ENCODE data around the gene DOCK9.

DOCK9 gene

GRCh38 chr13:98950705-98951104 lies 27.2 kb downstream of the DOCK9 start:
- DNase-seq (ENCODE audit: low spot score), result no peak

DNA sequence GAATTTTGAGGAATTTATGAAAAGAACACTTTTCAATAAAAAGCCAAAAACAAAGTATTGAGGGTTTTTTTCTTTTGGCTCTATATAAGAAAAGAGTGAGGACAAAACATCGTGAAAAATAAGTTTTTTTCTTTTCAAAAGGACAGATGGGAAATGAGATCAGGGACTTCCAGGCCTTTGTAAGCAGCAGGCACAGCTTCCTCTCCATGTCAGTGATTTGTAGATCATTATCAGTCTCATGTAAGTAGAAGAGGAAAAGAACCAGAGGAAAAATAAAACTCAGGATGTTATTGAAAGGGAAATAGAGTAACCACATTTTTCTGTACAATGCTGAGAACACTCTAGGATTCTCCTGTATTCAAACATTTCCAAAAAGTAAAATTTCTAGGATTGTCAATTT lies 29.9 kb downstream of the DOCK9 start:
- DNase-seq (ENCODE audit: low spot score), result no peak

DNA sequence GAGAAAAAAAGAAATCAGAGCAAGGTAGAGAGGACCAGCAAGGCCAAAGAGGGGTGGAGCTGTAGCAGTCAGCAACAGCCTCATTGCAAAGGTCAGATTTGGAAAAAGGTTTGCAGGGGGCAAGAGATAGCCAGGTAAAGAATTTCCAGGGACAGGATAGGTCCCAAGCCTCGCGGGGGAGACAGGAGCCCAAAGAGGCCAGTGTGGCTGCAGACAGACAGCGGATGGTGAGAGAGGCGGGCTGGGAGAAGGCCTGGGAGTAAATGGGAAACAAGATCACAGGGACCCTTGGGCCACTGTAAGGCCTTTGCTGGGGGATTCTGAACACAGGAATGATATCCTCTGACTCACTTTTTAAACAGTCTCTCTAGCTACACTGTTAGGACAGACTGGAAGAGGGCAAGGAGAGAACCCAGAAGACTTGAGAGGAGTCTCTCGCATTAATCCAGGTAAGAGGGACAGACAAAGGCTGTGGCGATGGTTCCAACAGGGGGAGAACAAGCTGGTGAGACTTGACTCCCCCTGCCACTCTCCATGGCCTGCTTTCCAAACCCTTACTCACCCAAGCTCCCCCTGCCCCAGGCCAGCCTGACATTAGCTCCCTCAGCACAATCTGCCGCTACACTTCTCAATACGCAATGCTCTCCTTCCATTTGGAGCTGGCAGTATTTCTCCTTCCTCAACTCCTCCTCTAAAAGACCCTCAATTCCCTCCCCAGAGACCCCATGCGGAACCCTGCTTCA lies 31.8 kb downstream of the DOCK9 start:
- DNase-seq (ENCODE audit: low spot score), result no peak

- no peak for DNase-seq (ENCODE audit: low spot score)
Observed at GRCh38 chr13:98944336-98944735, 33.5 kb downstream of the DOCK9 start.

- DNase-seq (ENCODE audit: low spot score), result no peak
Observed at GRCh38 chr13:98942997-98943396, 34.9 kb downstream of the DOCK9 start.

DNA sequence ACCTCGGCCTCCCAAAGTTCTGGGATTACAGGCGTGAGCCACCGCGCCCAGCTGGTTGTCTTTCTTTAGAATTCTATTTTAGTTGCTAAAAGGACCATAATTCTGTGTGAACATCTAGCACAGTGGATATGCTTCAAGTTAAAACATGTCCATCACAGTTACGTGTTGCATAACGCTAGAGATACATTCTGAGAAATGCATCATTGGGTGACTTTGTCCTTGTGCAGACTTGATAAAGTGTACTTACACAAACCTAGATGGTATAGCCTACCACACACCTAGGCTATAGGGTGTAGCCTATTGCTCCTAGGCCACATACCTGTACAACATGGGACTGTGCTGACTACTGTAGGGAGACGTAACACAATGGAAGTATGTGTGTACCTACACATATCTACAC lies 35.4 kb downstream of the DOCK9 start:
- DNase-seq (ENCODE audit: low spot score), result no peak

DNA sequence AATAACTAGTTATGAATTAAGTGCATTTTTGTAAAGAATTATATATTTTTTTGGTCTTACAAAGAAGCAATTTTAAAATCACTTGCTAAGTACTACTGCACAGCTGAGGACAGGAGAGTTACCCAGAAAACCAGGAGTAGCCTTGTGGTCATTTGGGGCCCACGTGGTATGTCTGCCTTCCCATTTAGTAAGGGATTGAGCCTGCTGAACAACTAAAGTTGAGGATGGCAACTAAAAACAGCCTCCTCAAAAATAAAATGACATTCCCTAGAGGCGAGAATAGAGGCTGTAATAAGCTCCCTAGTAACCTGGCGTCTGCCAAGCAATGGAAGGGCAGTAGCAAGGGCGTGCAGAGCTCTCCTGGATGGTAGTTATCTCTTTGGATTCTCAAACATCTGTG lies 36.3 kb downstream of the DOCK9 start:
- DNase-seq (ENCODE audit: low spot score), result no peak

DNA sequence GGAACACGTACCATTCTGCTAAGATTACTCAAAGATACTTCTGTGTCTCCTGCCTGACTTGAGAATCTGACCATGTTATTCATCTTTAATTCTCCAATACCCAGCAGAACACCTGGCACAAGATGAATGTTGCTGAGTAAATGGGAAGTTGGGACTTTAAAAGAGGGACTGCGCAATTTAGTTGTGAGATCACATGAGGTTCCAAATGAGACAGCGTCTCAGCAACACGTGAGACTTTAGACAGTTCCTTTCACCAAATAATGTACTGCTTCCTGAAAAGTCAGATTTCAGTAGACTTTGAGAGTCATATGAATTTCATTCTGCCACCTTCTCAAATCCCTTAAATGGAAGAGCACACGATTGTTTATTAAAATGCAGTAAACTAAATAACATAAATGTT lies 36.7 kb downstream of the DOCK9 start:
- no peak for DNase-seq (ENCODE audit: low spot score)

DNA sequence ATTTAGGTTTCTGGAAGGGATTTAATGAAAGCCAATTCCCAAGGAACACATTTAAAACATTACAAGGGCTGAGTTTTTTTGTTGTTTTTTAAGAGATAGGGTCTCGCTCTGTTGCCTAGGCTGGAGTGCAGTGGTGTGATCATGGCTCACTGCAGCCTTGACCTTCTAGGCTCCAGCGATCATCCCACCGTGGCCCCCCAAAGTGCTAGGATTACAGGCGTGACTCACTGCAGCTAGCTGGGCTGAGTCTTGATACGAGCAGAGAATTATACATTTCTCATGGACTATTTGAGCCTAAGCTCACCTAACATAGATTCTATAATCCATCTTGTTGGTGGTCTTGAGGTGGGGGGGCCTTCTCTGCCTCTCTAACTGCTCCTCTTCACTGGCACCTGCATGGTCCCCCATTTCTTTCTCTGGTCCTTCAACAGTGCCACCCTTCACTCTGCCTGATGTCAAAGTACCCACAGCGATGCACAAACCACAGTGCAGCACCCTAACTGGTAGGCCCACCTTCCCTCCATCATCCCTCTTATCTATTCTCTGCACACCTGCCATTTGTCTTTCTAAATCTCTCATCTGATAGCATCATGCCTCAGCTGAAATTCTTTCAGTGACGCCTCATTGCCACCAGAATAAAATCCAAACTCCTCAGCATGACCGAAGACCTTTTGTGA lies 37.4 kb downstream of the DOCK9 start:
- no peak for DNase-seq (ENCODE audit: low spot score)

GRCh38 chr13:98939660-98940191 lies 38.1 kb downstream of the DOCK9 start:
- DNase-seq (ENCODE audit: low spot score), result no peak

DNA sequence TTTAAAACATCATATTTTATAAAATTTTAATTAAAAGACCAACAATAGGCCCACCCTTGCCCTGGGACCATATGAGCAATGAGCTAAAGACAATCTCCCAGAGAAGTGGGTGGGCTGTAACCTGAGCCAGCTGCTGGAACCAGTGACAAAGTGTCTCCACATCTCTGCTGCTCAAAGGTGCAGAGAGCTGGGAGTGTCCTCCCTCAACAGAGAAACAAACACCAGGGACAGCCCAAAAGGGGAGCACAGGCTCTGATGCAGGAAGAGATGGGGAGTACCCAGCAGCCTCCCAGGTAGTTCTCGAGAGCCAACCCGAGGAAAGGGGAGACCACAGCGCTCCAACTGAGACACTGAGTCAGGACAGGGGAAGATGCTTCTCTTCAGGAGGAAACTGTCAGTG lies 39.1 kb downstream of the DOCK9 start:
- DNase-seq (ENCODE audit: low spot score), result peak; percentile 65

- peak; percentile 81 for DNase-seq (ENCODE audit: low spot score)
Observed at GRCh38 chr13:98937911-98938381, 39.9 kb downstream of the DOCK9 start.

GRCh38 chr13:98934243-98934642 lies 43.6 kb downstream of the DOCK9 start:
- DNase-seq (ENCODE audit: low spot score), result no peak

- DNase-seq (ENCODE audit: low spot score), result no peak
Observed at GRCh38 chr13:98930151-98930591, 47.7 kb downstream of the DOCK9 start.

GRCh38 chr13:98927951-98928927 lies 49.6 kb downstream of the DOCK9 start:
- DNase-seq (ENCODE audit: low spot score), result no peak

GRCh38 chr13:98925949-98926348 lies 51.9 kb downstream of the DOCK9 start:
- DNase-seq (ENCODE audit: low spot score), result no peak

DNA sequence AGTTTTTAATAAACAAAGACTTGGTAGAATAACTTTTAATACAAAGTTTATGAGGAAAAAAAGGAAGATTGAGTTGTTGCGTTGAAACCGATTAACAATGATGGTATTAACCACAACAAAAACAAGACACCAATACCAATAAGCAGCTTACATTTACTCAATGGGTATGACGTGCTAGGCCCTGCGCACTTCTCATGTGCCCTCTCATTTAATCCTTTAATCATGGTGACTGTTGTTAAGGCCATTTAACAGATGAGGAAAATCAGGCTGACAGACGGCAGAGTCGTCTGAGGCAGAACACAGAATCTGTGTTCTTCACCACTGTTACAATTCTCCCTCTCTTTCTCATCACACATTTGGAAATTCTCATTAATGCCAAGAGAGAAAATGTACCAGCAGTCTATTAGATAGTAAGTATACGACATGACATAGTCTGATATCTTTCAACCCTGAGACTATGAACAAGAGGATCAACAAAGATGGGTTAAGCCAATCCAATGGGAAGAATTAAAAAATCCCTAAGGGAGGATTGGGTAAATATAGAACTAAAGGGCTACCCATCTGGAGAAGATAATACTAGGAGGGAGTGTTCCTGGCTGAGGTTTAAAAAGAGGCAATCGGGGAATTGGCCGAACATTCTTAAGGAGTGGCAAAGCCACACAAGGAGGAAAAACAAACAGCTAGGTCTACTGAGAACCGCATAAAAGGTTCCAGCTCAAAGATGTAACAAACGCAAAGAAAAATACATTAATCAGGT lies 54.0 kb downstream of the DOCK9 start:
- no peak for DNase-seq (ENCODE audit: low spot score)

GRCh38 chr13:98922306-98922705 lies 55.6 kb downstream of the DOCK9 start:
- no peak for DNase-seq (ENCODE audit: low spot score)

DNA sequence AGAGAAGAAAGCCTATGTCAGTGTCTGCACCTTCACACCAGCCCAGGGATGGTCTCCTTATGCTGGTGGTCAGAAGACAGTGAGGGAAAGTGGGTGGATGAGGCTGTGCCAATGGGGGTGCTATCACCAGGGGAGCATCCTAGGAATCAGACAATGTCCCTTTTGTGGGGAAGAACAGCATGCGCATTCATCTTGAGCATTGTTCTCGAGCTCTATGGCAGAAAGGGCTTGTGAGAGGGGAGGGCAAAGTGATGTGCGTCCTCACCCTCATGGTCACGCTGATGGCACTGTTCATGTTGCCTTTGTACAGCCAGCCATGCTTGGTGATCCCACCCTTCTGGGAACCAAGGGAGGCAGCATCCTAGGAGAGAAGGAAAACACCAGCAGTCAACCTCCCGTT lies 56.1 kb downstream of the DOCK9 start:
- no peak for DNase-seq (ENCODE audit: low spot score)

- no peak for DNase-seq (ENCODE audit: low spot score)
Observed at GRCh38 chr13:98921015-98921580, 56.8 kb downstream of the DOCK9 start.

DNA sequence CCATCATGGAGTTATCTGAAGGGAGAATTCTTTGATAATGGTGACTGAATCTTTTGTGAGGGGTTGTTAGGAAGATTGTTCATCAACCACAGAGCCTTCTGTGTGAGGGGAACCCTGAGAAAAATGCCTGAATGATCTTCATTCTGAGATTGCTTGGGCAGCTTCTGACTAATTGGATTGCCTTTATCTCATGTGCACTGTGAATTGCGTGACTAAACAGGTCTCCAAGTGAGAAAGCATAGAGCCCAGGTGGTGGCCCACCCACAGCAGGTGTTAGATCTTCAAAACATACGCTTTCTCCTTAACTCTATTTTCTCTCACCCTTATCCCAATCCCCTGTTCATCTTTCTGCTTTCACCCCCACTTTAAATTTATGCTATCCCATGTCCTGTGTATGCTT lies 58.3 kb downstream of the DOCK9 start:
- DNase-seq (ENCODE audit: low spot score), result no peak
